Hepatocyte (in vitro differentiated cells): ENCODE results near the gene TEX55. TPM values are rescaled to one million over a fixed set of nuclear protein-coding genes. Genes with fewer than 3 reads are reported as not detected.

Source experiments
- DNase-seq: peaks from one replicate; pipeline ENCODE4 v3.0.0-alpha.2; 2016; ENCODE audit warnings: low spot score
- H2AFZ ChIP-seq: fragments of 200-600 bp; sonication (generic); 2 replicates; pipeline ENCODE4 v1.6.0; 2016; ENCODE audit warnings: antibody characterized with exemption, mild to moderate bottlenecking
- H3K27ac ChIP-seq: fragments of 200-600 bp; sonication (generic); 2 replicates; pipeline ENCODE4 v1.5.1; 2016; ENCODE audit warnings: mild to moderate bottlenecking
- H3K27me3 ChIP-seq: fragments of 200-600 bp; sonication (generic); 2 replicates; pipeline ENCODE4 v1.6.1; 2016
- H3K36me3 ChIP-seq: fragments of 200-600 bp; sonication (generic); replicated peaks from 2 replicates; pipeline ENCODE4 v1.5.1; 2016; ENCODE audit warnings: low read depth; ENCODE audit not compliant: insufficient read depth
- H3K4me1 ChIP-seq: fragments of 200-600 bp; sonication (generic); 2 replicates; pipeline ENCODE4 v1.5.1; 2016; ENCODE audit warnings: mild to moderate bottlenecking, moderate library complexity; ENCODE audit not compliant: insufficient read depth
- H3K4me2 ChIP-seq: fragments of 200-600 bp; sonication (generic); 2 replicates; pipeline ENCODE4 v1.6.0; 2016
- H3K4me3 ChIP-seq: fragments of 200-600 bp; sonication (generic); 2 replicates; pipeline ENCODE4 v1.5.1; 2016; ENCODE audit warnings: mild to moderate bottlenecking
- H3K79me2 ChIP-seq: fragments of 200-600 bp; sonication (generic); 2 replicates; pipeline ENCODE4 v1.6.0; 2017; ENCODE audit warnings: mild to moderate bottlenecking
- H3K9me2 ChIP-seq: fragments of 200-600 bp; sonication (generic); replicated peaks from 2 replicates; pipeline ENCODE4 v1.6.0; 2017; ENCODE audit warnings: mild to moderate bottlenecking; ENCODE audit not compliant: insufficient read depth
- H3K9me3 ChIP-seq: fragments of 200-600 bp; sonication (generic); 2 replicates; pipeline ENCODE4 v1.5.1; 2016; ENCODE audit warnings: low read depth, mild to moderate bottlenecking
- H4K20me1 ChIP-seq: fragments of 200-600 bp; sonication (generic); 2 replicates; pipeline ENCODE4 v1.6.0; 2016; ENCODE audit warnings: mild to moderate bottlenecking; ENCODE audit not compliant: insufficient read depth, poor library complexity, severe bottlenecking
- CTCF ChIP-seq: fragments of 200-600 bp; sonication (generic); IDR thresholded peaks from 2 replicates; pipeline ENCODE4 v1.5.1; 2016; ENCODE audit warnings: antibody characterized with exemption, mild to moderate bottlenecking; ENCODE audit not compliant: poor library complexity
- EZH2 ChIP-seq: fragments of 200-600 bp; sonication (generic); IDR thresholded peaks from 2 replicates; pipeline ENCODE4 v1.6.1; 2016; ENCODE audit warnings: antibody characterized with exemption, mild to moderate bottlenecking, borderline replicate concordance
- EZH2phosphoT487 ChIP-seq: fragments of 200-600 bp; sonication (generic); IDR thresholded peaks from one replicate; pipeline ENCODE4 v1.6.1; 2018; ENCODE audit warnings: antibody characterized with exemption, mild to moderate bottlenecking, low read depth, moderate library complexity; ENCODE audit not compliant: unreplicated experiment, severe bottlenecking
- WGBS: methylation state at CpG from one replicate; pipeline ENCODE4 v1.1.6; 2016; ENCODE audit warnings: low lambda C conversion rate; ENCODE audit errors: missing lambda C conversion rate; 5-methylcytosine and 5-hydroxymethylcytosine counted together
- polyA plus RNA-seq: library from polyadenylated mRNA; unstranded; fragments of >200 nt; fragmentation: Nextera tagmentation; extraction: Ambion mirVana; gene quantifications from 2 replicates; pipeline ENCODE4 v1.2.1, GENCODE V29; 2016
- total RNA-seq: library from RNA; depleted of rRNA; stranded (reverse); fragments of >200 nt; gene quantifications from 2 replicates; pipeline ENCODE4 v1.2.3, GENCODE V29; 2014

The TEX55 gene
- total and polyA plus RNA-seq, 2 experiments from 2014 or later = not detected

- WGBS = 91% methylated on average over 3 of the region's 3 CpGs
- H2AFZ ChIP-seq = no peak overlapping the region
- no peaks in the 10 kb centered on the region for H4K20me1 ChIP-seq
- TF ChIP-seq CTCF (no peak), EZH2 (no peak), EZH2phosphoT487 (no peak)
- no peak overlapping the region for H3K27ac ChIP-seq
- peaks cover 4% of the 10 kb centered on the region for H3K4me1 ChIP-seq
- no peaks in the 10 kb centered on the region for H3K27me3 ChIP-seq
- H3K79me2 ChIP-seq = no peaks in the 10 kb centered on the region
- no peaks in the 10 kb centered on the region for H3K9me2 ChIP-seq
- DNase-seq = no peak
- H3K9me3 ChIP-seq = no peaks in the 10 kb centered on the region
- H3K36me3 ChIP-seq = no peaks in the 10 kb centered on the region
- no peak overlapping the region for H3K4me3 ChIP-seq
- no peak overlapping the region for H3K4me2 ChIP-seq
Measured at GRCh38 chr3:119170821-119171220, 24.9 kb downstream of the TEX55 start.

GRCh38 chr3:119173325-119173724, 27.4 kb downstream of the TEX55 start, which contains the start of gene UPK1B:
Gene UPK1B, plus strand, starts transcription at chr3:119173598. Its CDS starts 13,144 bp downstream, at chr3:119186742.
- DNase-seq = no peak
- no peaks in the 10 kb centered on the region for H3K79me2 ChIP-seq

GRCh38 chr3:119175872-119176756, 30.1 kb downstream of the TEX55 start:
- Histone ChIP-seq H3K27me3 (no peaks in the 10 kb centered on the region), H3K4me2 (peak overlapping the region; percentile 50), H3K4me3 (no peak overlapping the region), H4K20me1 (no peaks in the 10 kb centered on the region), H3K27ac (peak overlapping the region; percentile 90), H3K9me3 (no peaks in the 10 kb centered on the region), H3K9me2 (no peaks in the 10 kb centered on the region), H3K4me1 (peaks cover 4% of the 10 kb centered on the region), H3K79me2 (no peaks in the 10 kb centered on the region), H2AFZ (peak overlapping the region; percentile 32), H3K36me3 (no peaks in the 10 kb centered on the region)
- 61% methylated on average over 10 of the region's 10 CpGs for WGBS
- peak; percentile 72 for DNase-seq
- no peak for TF ChIP-seq CTCF
- no peak for TF ChIP-seq EZH2phosphoT487
- no peak for TF ChIP-seq EZH2

More at GRCh38 chr3:119173325-119173724, 27.4 kb downstream of the TEX55 start, which contains the start of gene UPK1B:
- H3K36me3 ChIP-seq = no peaks in the 10 kb centered on the region
- H2AFZ ChIP-seq = no peak within 1 kb of the TSS
- H3K9me3 ChIP-seq = no peaks in the 10 kb centered on the region
- H3K27ac ChIP-seq = no peak within 1 kb of the TSS
- H3K9me2 ChIP-seq = no peaks in the 10 kb centered on the region
- H3K4me1 ChIP-seq = peaks cover 4% of the 10 kb centered on the region
- no peaks in the 10 kb centered on the region for H4K20me1 ChIP-seq
- H3K4me3 ChIP-seq = no peak within 1 kb of the TSS
- H3K4me2 ChIP-seq = peak within 1 kb of the TSS; percentile 50
- WGBS = 35% methylated on average over 13 of the region's 13 CpGs
- TF ChIP-seq EZH2 (no peak), EZH2phosphoT487 (no peak), CTCF (no peak)
- H3K27me3 ChIP-seq = no peaks in the 10 kb centered on the region
